Stimulated activated naive CD4-positive, alpha-beta T cell (primary cell): Measurements from ENCODE around the gene KLF1.
A peak's percentile ranks its signal among the peaks of the same experiment; 100 is the strongest.
"Not testable (repeated sequence)": the region's sequence is repeated elsewhere in the genome, so short reads cannot be mapped to it uniquely, and the experiment has no call there.

Source experiments
- DNase-seq, 6 experiments: peaks; one replicate each; lab custom pipeline; 2025; lab: John Stamatoyannopoulos, UW

The KLF1 gene

DNA sequence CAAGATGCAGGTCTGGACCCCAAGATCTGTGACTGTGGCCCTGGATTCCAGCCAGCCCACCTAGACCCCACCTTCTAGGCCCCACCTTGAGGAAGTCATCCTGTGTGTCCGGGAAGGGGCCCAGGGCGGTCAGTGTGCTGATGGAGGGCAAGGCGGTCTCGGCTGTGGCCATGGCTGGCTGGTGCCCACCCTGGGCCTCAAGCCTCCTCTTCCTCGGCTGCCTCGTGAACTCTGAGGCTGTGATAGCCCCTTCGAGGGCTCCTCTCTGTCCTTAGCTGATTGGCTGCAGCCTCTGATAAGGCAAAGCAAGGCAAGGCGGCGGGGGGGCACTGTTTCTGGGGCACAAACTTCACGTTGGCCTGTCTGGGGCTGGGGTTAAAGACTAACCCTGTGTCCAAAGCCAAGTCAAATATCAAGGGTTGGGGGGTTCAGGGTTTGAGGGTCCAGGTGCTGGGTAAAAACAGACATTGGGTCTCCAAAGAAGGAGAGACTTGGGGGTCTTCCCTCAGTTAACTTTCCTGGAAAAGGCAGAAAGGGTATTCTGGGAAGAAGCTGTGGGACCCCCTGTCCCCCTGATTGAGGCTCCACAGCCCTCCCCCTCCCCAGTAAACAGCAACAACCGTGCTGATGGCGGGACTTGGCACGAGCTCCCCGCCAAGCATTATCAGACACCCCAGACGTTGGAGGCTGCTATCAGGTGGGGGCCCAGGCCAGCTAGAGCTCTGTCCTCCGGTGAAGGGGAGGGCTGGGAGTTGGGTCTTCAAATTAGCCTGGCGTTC is at the start of gene KLF1:
Gene KLF1, minus strand, starts transcription at position 233 of the 779 bp plus-strand sequence. Its CDS starts 61 bp downstream, at position 172.
- DNase-seq = no peak

DNA sequence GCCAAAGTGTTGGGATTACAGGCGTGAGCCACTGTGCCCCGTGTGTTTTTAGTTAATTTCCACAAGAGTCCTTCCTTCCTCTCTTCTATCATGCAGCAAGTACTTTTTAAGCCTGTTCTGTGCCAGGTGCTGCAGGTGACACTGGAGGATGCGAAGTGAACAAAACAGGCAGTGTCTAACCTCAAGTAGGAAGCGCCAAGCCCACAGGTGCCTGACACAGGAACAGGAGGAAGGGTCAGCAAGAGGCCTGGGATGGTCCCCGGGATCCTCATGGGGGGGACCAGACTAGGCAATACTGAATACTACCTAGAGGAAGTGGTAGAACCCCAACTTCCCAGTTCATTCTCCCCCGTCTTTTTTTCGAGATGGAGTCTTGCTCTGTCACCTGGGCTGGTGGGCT is 49.6 kb upstream of the KLF1 start:
- peak in 1 of 6 experiments; percentile 15 for DNase-seq

DNA sequence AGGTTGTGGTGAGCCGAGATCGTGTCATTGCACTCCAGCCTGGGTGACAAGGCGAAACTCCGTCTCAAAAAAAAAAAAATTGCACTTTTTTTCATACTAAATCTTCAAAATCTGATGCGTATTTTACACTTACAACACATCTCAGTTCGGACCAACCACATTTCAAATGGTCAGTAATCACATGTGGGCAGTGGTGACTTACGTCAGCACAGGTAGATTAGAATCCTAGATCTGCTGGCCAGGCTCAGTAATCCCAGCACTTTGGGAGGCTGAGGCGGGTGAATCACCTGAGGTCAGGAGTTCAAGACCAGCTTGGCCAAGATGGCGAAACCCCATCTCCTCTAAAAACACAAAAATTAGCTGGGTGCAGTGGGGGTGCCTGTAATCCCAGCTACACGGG is 48.1 kb upstream of the KLF1 start:
- DNase-seq = no peak

DNA sequence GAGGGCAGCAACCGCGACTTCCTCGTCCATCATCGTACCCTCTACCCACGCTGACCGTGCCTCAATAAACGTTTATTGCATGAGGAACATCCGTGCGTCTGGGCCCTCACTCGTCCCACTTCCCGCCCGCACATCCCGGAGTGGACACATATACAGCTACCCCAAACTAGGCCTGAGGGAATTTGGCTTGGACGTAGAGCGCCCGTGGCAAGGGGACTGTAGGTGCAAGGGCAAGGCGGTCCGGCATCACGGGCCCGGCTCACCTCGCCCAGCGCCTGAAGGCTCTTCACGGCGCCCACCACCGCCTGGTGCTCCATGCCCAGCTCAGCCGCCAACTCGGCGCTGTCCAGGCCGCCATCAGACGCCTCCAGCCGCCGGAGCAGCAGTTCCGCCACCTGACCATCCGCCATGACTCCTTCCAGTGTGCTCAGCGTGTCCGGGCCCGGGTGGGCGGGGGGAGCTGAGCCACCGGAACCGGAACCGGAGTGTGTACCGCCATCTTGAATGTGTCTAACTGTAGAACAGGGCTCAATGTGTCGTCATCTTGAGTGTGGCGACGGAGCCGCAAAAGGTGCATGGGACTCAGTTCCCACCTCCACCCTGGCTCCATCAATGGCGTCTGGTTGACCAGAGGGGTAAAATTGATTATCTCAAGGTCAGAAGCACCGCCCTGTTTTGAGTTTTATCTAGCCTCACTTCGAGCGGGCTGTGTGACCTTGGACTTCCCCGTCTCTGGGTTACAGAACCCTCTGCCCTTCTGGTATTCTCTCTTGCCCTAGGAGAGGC is 46.5 kb upstream of the KLF1 start, which contains the start of gene FARSA:
Gene FARSA, minus strand, starts transcription at position 425 of the 786 bp plus-strand sequence. Its CDS starts 15 bp downstream, at position 410.
- DNase-seq = peak; percentile 73 to 85 (median 81)

DNA sequence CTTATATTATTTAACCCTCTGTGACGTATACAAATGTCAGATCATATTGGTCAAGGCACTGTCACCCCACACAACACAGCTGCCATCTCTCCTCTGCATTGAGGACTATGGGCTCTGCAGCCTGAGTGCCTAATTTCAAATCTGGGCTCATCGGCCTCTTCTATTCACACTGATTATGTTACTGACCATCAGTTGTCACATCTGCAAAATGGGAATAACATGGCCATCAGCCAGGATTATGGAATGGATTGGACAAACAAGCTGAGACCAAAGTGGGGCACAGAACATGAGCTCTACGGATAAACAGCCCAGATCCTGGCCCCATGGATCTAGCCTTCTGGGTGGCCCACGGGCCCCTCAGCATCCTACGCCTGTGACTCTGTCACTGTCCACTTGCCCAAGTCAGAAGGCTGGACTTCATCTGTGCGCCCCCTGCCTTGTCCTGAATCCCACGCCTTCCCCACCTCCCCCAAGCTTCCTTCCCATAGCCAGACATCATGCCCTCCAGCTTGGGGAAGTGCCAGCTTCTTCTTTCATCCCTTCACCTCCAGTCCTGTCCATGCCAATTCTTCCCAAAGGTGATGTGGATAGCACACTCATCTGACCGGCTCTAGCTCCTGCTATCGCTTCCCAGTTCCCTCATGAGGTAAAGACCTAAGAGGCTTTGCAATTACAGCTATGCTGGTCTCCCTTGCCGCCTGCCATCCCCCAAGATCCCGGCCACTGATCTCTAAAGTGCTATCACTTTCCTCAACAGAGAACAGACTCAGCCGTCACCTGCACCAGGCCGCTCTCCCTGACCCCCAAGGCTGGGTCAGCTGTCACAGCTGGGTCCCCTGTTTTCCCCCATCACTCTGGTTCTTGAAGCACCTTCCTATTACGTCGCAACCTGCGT is 45.6 kb upstream of the KLF1 start:
- DNase-seq = no peak

DNA sequence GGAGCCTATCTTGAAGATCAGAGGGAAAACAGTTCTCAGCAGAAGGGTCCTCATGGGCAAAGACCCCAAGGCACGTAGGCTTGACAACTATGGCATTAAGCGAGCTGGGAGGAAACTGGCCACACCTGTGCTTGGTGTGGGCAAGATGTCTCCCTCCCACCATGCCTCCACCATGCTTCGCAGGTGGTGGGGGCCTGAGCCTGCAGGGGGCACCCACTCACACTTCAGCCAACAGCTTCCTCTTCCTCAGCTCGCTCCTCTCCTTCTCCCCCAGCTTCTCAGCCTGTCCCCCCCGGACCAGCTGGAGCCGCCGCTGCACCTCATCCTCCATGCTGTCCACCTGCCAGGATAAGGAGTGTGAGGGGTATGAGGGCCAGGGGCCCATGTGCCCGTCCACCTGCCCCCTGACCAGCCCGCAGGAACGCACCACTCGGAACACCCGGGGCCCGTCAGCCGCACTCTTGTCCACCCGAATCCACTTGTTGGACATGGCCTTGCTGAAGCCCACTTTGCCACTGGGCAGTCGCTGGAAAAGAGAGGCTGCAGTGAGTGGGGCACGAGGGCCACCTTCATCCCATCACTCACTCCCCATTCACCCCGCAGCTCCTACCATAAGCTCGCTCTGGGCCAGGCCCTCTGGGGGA is 43.1 kb upstream of the KLF1 start:
- no peak for DNase-seq

DNA sequence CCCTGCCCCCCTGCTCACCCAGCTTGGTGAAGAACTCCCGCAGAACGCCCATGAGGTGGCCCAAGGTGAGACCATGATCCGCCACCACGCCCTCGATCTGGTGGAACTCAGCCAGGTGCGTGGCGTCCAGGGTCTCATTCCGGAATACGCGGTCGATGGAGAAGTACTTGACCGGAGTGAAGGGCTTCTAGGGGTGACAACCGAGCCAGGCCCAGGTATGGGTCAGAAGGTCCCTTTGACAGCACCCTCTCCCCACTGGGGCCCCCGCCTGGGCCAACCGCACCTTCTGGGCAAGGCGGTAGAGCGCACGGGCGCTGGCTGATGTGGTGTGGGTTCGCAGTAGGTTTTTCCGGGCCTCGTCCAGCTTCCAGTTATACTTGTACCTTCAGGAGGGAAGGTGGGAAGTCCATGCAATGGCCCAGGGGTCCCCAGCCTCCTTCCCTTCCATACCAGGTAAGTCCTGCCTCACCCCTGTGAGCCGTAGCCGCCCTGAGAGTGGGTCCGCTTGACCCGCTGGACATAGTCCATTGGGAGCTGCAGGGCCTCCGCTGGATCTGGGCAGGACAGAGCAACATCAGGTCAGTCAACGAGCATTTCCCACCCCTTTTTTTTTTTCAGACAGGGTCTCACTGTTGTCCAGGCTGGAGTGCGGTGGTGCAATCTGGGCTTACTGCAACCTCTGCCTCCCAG is 37.8 kb upstream of the KLF1 start:
- no peak for DNase-seq

DNA sequence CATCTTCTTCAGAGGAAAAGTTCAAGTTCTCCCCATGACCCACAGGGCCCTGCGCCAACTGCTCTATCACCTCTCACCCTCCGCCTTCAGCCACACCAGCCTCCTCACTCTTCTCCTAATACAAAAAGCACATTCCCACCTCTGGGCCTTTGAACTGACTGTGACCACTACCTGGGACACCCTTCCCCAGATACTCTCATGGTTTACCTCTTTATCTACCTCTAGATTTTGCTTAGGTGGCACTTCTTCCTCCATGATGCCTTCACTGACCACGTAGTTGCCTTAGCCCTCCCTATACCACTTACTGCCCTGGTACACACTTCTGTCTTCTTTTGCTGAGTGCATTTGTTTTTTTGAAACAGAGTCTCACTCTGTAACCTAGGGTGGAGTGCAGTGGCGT is 36.0 kb upstream of the KLF1 start:
- DNase-seq = no peak

DNA sequence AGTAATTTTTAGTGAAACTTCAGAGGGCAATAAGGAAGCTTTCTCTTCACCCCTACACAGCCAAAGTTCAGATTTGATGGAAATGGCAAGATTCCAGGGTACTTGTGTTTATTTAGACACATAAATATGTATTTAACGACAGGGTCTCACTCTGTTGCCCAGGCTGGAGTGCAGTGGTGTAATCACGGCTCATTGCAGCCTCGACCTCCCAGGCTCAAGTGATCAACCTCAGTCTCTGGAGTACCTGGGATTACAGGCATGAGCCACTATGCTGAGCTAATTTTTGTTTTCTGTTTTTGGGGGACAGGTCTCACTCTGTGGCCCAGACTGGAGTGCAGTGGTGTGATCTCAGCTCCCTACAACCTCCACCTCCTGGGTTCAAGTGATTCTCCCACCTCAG is 34.0 kb upstream of the KLF1 start:
- no peak for DNase-seq

DNA sequence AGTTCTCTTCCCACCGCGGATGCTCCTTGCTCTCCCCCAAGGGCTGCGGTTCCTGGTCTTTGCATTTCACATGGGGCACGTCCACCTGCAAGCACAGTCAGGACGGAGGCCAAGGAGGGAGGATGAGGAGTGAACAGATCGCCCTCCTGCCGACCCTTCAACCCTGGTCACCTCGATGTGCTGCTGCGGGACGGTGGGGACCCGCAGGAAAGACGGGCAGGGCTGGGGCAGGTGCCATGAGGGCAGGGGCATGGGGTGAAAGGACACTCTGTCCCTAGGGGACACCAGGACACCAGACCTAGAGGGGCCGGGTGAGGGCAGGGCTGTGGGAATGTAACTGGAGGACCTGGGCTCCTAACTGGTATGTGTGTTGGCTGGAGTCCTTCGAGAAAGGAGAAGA is 31.3 kb upstream of the KLF1 start:
- DNase-seq = no peak

DNA sequence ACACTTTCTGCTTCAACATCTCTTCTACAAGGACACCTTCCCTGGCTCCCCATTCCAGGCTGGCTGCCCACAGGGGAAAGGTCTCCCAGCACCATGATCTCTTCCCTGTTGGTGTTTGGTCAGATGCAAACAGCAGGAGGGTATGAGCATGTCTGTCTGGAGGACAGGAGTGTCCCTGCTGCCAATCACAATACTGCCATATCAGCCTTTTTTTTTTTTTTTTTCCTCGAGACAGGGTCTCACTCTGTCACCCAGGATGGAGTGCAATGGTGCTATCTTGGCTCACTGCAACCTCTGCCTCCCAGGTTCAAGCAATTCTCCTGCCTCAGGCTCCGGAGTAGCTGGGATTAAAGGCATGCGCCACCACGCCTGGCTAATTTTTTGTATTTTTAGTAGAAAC is 28.9 kb upstream of the KLF1 start:
- DNase-seq = not testable (repeated sequence)

DNA sequence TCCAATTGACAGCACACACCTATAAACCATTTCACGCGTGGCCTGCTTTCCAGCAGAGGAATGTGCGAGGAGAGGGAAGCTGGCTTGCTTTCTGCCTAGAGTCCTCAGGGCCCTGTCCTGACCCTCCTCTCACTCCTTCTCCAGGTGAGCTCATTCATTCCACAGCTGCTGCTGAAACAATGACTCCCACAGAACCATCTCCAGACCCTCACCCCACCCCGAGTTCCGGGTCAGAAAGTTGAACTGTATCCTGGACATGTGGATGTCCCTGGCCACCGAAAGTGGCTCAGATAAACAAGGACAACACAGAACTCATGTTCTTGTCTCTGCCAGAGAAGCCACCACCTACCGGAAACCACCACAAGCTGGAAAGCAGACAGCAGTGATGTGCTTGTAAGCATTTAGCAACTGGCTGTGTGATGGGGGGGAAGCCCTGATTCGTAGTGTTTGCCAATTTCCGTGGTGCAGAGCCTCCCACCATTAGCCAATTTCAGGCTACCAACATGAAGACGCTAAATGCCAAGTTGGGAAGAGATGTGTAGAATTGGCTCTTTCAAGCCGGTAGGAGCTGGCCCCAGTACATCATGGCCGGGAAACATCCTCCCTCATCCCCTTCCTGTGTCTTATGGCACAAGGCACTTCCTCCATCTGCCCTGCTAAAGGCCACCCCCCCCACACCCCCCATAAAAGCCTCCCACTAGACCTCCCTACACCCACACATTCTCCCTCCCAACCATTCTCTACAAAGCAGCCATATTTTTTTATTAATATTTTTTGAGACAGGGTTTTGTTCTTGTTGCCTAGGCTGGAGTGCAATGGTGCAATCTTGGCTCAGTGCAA is 27.1 kb upstream of the KLF1 start:
- DNase-seq = peak; percentile 23 to 71 (median 57)

DNA sequence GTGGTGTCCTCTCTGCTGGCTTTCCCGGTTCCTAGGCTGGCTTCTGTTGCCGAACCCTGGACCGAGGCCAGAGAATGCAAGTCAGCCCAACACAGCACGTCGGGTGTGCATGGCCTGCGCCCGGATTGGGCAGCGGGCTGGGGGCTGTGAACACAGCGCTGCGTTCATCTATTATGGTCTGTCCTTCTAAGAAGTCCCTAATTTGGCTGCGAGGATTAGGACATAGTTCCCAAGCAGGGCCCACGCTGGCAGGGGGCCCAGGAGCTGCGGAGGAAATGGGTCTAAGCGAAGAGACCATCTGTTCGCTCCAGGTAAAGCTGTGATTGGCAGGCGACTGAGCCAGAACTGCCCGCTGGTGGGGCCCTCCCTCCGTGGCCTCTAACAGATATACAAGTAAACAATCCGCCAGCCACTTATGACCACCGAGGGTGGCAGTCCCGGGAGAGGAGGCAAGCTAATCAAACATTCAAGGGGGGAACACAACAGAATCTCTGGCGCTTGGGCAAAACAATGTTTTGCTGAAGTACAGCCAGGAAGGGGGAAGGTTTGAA is 26.1 kb upstream of the KLF1 start:
- no peak for DNase-seq

DNA sequence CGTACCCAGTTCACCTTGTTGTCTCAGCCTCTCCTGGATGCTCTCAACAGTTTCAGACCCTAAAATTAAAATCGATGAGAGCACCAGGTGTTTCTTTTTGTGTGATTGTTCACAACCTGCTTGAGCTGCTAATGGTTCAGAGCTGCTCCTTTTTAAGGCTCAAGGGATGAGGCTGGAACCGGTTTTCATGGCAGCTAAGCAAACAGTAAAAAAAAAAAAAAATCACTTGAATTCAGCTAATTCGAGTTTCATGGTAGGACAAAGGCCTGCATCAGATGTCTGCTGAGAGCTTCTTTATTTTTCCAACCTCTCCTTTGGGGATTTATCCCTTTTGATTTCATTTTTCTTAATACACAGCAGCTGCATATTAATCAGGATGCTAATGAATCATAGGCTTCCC is 25.6 kb upstream of the KLF1 start:
- no peak for DNase-seq

DNA sequence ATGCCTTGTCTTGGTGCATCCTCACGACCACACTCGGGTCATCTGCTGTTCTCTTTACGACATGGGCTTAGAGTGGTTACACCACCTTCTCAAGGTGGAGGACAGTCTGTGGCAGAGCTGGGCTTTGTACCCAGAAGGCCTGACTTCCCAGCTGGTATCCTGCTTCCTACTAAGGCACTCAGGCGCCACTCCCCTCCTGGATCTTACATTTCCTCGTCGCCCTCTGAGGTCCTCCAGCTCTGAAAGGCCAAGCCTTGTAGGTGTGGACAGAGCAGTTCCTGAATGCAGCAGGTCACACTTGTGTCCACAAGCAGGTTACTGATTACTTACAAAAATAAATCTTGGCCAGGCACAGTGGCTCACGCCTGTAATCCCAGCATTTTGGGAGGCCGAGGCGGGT is 20.2 kb upstream of the KLF1 start:
- DNase-seq = no peak

DNA sequence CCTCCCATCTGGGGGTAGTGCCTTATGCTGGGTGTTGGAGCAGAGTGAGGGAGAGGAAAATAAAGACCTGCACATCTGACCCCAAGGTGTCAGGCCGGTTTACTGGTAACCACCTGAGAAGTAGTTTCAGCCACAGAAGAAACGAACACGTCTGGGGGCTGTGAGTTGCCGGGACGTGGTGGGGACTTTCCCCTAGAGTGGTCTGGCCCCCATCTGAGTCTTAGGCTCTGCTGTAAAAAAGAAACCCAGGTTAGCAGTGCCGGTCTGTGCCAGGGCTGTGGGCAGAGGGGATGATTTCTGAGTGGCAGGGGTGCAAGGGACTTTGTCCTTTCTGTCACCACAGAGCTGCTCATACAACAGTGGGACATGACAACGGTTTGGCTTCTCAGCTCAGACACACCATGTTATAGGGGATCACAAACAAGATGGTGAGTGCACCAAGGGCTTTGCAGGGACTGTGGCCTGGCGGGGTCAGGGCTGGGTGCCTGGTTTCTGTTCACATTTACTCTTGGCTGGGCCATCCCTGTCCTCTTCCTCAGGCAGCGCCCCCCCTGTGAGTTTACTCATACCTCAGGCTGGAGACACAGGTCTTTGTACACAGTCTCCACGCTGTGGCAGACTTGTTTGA is 13.0 kb upstream of the KLF1 start:
- no peak for DNase-seq

DNA sequence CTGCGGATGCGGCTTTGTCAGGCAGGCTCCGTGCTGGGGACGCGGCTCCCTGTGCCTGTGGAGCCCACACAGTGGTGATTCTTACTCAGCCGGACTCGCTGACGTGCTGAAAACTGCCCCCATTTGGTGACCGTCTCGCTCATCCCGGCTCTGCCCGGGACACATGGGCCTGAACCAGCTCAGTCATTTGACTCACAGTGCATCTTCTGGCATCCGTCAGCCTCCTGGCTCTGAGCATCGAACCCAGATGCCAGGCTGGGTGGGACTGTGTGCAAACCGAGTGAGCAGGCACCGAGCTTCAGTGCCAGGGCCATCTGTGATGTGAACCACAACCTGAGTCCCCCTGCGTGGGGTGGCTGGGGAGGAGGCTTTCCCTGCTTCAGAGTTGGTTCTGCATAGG is 9.5 kb upstream of the KLF1 start:
- no peak for DNase-seq

DNA sequence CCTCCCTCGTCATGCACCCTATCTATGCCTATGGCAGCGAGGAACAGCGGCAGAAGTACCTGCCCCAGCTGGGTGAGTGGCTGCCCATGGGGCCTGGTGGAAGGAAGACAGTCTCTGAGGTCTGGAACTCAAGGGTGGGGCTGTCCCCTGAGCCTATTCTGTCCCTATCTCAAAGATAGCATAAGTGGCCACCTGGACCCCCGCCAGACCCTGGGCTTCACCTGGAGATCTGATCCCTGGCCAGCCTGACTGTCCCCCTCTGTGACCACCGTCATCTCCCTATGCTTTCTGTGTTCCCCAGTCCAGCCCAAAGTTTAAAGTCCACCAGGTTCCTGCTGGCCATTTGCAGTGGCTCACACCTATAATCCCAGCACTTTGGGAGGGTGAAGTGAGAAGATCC is 6.6 kb upstream of the KLF1 start:
- DNase-seq = no peak

DNA sequence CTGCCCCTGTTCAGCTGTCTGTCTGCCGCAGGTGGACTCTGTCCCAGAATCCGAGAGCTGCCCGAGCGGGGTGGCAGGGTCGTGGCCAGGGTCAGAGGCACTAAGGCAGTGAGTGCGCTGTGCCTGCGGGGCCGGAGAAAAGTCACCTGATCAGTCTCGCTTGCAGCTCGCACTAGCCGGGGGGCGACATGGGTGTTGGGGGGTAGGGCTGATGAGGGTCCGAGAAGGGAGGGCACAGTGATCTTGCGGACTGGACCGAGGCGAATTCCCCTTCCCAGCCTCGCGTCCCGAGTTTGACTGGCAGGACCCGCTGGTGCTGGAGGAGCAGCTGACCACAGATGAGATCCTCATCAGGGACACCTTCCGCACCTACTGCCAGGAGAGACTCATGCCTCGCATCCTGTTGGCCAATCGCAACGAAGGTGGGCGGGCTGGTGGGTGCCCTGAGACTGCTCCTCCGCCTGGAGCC is 4.6 kb upstream of the KLF1 start:
- DNase-seq = no peak
